Mesothelial cell of epicardium (in vitro differentiated cells): Measurements from ENCODE around the gene DENND1A. TPM values are rescaled to one million over a fixed set of nuclear protein-coding genes. Genes with fewer than 3 reads are reported as not detected.
"Not testable (repeated sequence)": the region's sequence is repeated elsewhere in the genome, so short reads cannot be mapped to it uniquely, and the experiment has no call there.

Source experiments
- DNase-seq, 2 experiments: peaks; one replicate each; pipeline ENCODE4 v3.0.0; 2021; ENCODE audit warnings: low spot score in 2 of 2; ENCODE audit not compliant: unreplicated experiment in 2 of 2
- H3K27ac Mint-ChIP-seq: 2 replicates; pipeline ENCODE4 v1.8.0; 2021; ENCODE audit warnings: mixed read lengths
- H3K27me3 Mint-ChIP-seq: 2 replicates; pipeline ENCODE4 v1.8.0; 2021; ENCODE audit warnings: low read depth, mixed read lengths
- H3K36me3 Mint-ChIP-seq: 2 replicates; pipeline ENCODE4 v1.8.0; 2021; ENCODE audit warnings: mixed read lengths
- H3K4me1 Mint-ChIP-seq: 2 replicates; pipeline ENCODE4 v1.8.0; 2021; ENCODE audit warnings: mixed read lengths
- H3K4me3 Mint-ChIP-seq: 2 replicates; pipeline ENCODE4 v1.8.0; 2021; ENCODE audit warnings: mild to moderate bottlenecking, moderate library complexity, mixed read lengths
- H3K9me3 Mint-ChIP-seq: 2 replicates; pipeline ENCODE4 v1.8.0; 2021; ENCODE audit warnings: mixed read lengths
- total RNA-seq: library from RNA; stranded (reverse); gene quantifications from 3 replicates; pipeline ENCODE4 v1.2.1, GENCODE V29; 2021
- TF ChIP-seq, protein P1 (sequence below): fragments of 200-600 bp; sonication (generic); IDR thresholded peaks from one replicate; pipeline ENCODE4 v1.5.0; 2021; ENCODE audit warnings: antibody characterized with exemption; ENCODE audit not compliant: unreplicated experiment

DENND1A gene
- total RNA-seq, 1 donor from 2014 or later = 23.4 TPM

DNA sequence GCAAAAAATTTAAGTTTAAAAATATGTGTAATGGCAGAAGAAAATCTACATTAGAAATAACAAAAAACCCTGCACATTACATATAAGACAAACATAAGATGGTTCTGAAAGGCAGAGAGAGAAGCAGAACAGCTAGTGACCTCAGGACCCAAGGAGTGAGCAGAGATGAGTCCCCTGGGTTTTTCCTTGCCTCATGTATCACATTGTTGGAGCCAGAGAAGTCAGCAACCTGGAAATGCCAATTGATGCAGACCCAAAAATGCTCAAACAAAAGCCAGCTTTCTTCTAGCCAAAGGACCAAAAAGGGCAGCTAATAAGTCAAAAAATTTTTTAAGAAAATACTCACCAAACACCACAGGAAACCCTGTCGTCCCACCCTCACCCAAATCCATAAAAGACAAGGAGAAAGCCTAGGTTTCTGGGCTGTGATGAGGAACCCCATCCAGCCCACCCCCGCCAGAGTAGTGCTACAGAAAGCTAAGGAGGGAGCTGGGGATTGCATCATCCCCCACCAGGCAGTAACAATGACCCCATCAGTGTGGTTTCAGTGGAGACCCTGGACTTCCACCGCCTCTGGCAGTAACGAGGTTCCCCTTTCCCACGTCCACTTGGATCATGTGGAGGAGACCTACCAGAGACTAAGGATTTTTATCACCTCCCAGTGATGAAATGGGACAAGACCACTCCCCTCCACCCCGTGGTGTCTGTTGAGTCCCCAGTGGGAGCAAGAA lies 17.6 kb downstream of the DENND1A start:
- no peaks in the 10 kb centered on the region for H3K27me3 Mint-ChIP-seq
- TF ChIP-seq, protein P1, sequence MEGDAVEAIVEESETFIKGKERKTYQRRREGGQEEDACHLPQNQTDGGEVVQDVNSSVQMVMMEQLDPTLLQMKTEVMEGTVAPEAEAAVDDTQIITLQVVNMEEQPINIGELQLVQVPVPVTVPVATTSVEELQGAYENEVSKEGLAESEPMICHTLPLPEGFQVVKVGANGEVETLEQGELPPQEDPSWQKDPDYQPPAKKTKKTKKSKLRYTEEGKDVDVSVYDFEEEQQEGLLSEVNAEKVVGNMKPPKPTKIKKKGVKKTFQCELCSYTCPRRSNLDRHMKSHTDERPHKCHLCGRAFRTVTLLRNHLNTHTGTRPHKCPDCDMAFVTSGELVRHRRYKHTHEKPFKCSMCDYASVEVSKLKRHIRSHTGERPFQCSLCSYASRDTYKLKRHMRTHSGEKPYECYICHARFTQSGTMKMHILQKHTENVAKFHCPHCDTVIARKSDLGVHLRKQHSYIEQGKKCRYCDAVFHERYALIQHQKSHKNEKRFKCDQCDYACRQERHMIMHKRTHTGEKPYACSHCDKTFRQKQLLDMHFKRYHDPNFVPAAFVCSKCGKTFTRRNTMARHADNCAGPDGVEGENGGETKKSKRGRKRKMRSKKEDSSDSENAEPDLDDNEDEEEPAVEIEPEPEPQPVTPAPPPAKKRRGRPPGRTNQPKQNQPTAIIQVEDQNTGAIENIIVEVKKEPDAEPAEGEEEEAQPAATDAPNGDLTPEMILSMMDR = no peak
- no peak overlapping the region for H3K27ac Mint-ChIP-seq
- peaks cover 18% of the 10 kb centered on the region for H3K36me3 Mint-ChIP-seq
- peaks cover 18% of the 10 kb centered on the region for H3K9me3 Mint-ChIP-seq
- no peaks in the 10 kb centered on the region for H3K4me1 Mint-ChIP-seq
- no peak for DNase-seq
- no peak overlapping the region for H3K4me3 Mint-ChIP-seq

DNA sequence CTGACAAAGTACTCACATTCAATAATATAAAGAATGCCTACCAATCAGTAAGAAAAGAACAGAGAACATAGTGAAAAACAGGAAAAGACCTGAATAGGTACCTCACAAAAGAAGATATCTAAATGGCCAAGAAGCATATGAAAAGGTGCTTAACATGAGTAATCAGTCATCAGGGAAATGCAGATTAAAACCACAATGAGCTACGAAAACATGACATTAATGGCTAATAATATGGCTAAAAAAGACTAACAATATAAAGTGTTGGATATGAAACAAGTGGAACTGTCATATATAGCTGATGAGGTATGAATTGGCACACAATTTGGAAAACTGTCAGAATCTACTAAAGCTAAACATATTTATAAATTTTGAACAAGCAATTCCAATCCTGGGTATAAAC lies 18.9 kb downstream of the DENND1A start:
- Mint-ChIP-seq H3K27me3 (no peaks in the 10 kb centered on the region), H3K4me1 (no peaks in the 10 kb centered on the region), H3K9me3 (peaks cover 18% of the 10 kb centered on the region), H3K36me3 (peaks cover 18% of the 10 kb centered on the region), H3K27ac (no peak overlapping the region), H3K4me3 (no peak overlapping the region)
- TF ChIP-seq, protein P1 = no peak
- DNase-seq = no peak

DNA sequence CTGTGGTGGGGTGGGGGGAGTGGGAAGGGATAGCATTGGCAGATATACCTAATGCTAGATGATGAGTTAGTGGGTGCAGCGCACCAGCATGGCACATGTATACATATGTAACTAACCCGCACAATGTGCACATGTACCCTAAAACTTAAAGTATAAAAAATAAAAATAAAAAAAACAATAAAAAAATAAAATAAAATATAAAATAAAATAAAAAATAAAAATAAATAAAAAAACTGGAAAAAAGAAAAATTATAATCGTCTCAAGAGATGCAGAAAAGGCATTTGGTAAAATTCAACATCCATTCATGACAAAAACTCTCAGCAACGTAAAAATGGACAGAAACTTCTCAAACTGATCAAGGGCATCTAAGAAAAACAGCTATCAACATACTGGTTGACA lies 20.7 kb downstream of the DENND1A start:
- Mint-ChIP-seq H3K9me3 (peaks cover 23% of the 10 kb centered on the region), H3K36me3 (peaks cover 21% of the 10 kb centered on the region)
- H3K4me1 Mint-ChIP-seq, H3K27ac Mint-ChIP-seq, H3K4me3 Mint-ChIP-seq, DNase-seq, H3K27me3 Mint-ChIP-seq: not testable (repeated sequence)

GRCh38 chr9:123903550-123903949 lies 26.4 kb downstream of the DENND1A start:
- not testable (repeated sequence) for H3K27me3 Mint-ChIP-seq, H3K27ac Mint-ChIP-seq

DNA sequence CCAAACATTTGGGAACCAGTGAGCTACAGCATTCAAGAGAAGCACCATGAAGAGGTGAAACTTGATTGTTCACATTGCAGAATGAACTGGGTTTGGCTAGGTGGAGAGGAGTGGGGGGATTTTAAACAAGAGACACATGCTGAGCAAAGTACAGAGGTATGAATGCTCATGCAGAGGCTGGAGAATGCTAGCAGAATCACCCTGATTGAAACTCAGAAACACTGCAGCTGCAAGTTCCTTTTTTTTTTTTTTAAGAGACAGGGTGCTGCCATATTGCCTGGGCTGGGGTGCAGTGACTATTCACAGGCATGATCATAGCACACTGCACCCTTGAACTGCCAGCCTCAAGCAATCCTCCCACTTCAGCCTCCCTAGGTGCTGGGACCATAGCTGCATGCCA lies 35.1 kb downstream of the DENND1A start:
- no peak overlapping the region for H3K27ac Mint-ChIP-seq
- no peaks in the 10 kb centered on the region for H3K9me3 Mint-ChIP-seq
- no peaks in the 10 kb centered on the region for H3K4me1 Mint-ChIP-seq
- TF ChIP-seq, protein P1 = no peak
- H3K27me3 Mint-ChIP-seq = no peaks in the 10 kb centered on the region
- H3K4me3 Mint-ChIP-seq = no peak overlapping the region
- no peaks in the 10 kb centered on the region for H3K36me3 Mint-ChIP-seq
- DNase-seq = no peak

More at GRCh38 chr9:123903550-123903949, 26.4 kb downstream of the DENND1A start:
- peaks cover 14% of the 10 kb centered on the region for H3K36me3 Mint-ChIP-seq
- not testable (repeated sequence) for H3K4me3 Mint-ChIP-seq, DNase-seq, H3K4me1 Mint-ChIP-seq
- peaks cover 13% of the 10 kb centered on the region for H3K9me3 Mint-ChIP-seq

DNA sequence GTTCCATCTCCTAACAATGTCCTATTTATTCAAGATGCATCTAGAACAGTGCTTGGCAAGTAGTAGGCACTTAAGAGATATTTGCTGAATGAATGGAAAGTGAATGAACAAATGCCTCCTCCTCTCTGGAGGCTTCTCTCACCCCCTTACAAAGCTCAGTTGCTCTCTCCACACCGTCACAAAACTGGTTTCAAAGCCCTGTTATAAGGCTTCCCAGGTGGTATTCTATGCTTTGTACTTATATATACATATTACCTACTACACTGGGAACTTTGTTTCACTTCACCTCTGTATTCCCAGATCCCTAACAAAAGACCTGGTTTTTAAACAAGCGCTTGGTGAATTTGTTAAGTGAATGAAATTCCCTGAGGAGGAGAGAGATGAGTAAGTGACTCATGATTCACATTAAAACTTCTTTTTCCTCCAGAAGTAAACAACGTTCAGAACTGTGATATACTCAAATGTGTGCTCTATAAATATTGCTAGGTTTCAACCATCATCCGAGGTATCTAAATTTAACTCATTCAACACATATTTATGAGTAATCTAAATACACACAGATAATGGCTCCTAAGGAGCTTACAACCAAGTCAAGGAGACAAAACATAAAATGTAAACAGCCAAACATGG lies 36.0 kb downstream of the DENND1A start:
- DNase-seq = no peak
- peaks cover 4% of the 10 kb centered on the region for H3K36me3 Mint-ChIP-seq
- no peak overlapping the region for H3K27ac Mint-ChIP-seq
- H3K9me3 Mint-ChIP-seq = no peaks in the 10 kb centered on the region
- no peak overlapping the region for H3K4me3 Mint-ChIP-seq
- TF ChIP-seq, protein P1 = no peak
- H3K4me1 Mint-ChIP-seq = no peaks in the 10 kb centered on the region
- H3K27me3 Mint-ChIP-seq = no peaks in the 10 kb centered on the region
